Measurements from ENCODE around the gene ASCC3. TPM values are rescaled to one million over a fixed set of nuclear protein-coding genes. Genes with fewer than 3 reads are reported as not detected.
"Not testable (repeated sequence)": the region's sequence is repeated elsewhere in the genome, so short reads cannot be mapped to it uniquely, and the experiment has no call there.

The ASCC3 gene
- total RNA-seq, 1 experiment from 2014 or later: 32.2 TPM

DNA sequence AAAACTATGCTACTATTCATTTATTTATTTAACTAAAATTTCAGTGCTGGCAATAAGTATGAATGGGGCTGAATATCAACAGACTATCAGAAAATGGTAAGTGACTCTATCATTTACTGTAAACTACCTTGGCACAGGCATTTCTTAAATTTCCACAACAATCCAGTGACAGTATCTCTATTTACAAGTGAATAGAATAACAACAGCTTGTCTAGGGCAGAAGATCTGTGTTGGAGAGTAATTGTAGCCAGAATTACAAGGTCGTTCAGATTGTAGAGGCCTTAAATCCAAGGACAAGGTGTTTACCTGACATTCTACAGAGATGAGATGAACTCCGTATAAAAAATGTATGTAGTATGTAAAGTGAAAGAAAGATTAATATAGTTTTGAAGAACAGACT is 222.6 kb downstream of the ASCC3 start:
- Histone ChIP-seq H3K36me3 (ENCODE audit: insufficient read depth, low read length, poor library complexity, severe bottlenecking) (no peaks in the 10 kb centered on the region), H3K4me1 (ENCODE audit: insufficient read depth, low read length, poor library complexity, severe bottlenecking) (no peaks in the 10 kb centered on the region), H3K9me3 (ENCODE audit: low read depth, low read length, poor library complexity, severe bottlenecking) (no peaks in the 10 kb centered on the region), H3K27me3 (replicated peaks; ENCODE audit: insufficient read depth, low read depth, low read length, poor library complexity) (no peaks in the 10 kb centered on the region), H3K27ac (ENCODE audit: low read depth, low read length, poor library complexity, severe bottlenecking) (no peak overlapping the region), H3K4me3 (ENCODE audit: low read depth, low read length, poor library complexity, severe bottlenecking) (no peak overlapping the region)
- POLR2A ChIA-PET (ENCODE audit: low non-redundant PET): no interaction called here
- CTCF ChIA-PET: no interaction called here
- intact Hi-C loops (cut with micrococcal nuclease; ENCODE audit: unreplicated experiment): loop anchor here (5.0 kb wide), 2 partner anchors 176 to 541 kb away; no protein-coding TSS in a partner anchor
- TF ChIP-seq EZH2 (IDR thresholded peaks at IDR 0.05; ENCODE audit: borderline replicate concordance, low read depth, low read length, poor library complexity, severe bottlenecking) (no peak), CTCF (conservative IDR thresholded peaks at IDR 0.05; ENCODE audit: low read depth, low read length) (no peak)
- no peak for DNase-seq (ENCODE audit: low spot score)
- no TSS peak for BruUV-seq (replicated peaks)

DNA sequence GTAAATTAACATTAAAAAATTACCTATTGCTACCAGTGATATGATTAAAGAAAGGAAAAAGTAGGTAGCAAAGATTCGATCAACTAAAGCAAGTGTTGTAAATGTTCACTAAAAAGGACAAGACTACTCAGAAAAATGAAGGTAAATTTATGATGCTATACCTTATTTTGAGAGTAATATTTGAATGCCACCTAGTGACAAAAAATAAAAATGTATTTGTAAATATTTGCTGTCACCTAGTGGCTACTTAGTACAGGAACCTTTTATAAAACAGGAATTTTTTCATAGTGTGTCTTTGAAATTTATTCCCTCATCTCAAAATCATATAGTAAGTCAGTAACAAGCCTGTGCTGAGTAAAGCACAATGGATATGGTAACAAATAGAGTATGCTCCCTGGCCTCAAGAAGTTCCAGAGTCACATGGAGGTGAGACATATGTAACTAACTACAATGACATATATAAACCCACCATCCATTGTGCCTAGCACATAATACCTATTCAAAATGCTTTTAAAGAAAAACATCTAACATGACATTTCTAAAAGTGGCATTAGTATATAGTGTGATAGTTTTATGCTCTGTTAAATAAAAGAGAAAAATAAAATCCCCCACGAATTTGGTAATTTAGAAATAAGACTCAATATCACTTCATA is 223.3 kb downstream of the ASCC3 start:
- H3K4me3 ChIP-seq (ENCODE audit: low read depth, low read length, poor library complexity, severe bottlenecking): no peak overlapping the region
- no peak overlapping the region for H3K27ac ChIP-seq (ENCODE audit: low read depth, low read length, poor library complexity, severe bottlenecking)
- BruUV-seq (replicated peaks): no TSS peak
- ChIA-PET CTCF (no interaction called here), POLR2A (ENCODE audit: low non-redundant PET) (no interaction called here)
- no peaks in the 10 kb centered on the region for H3K36me3 ChIP-seq (ENCODE audit: insufficient read depth, low read length, poor library complexity, severe bottlenecking)
- H3K27me3 ChIP-seq (replicated peaks; ENCODE audit: insufficient read depth, low read depth, low read length, poor library complexity): no peaks in the 10 kb centered on the region
- intact Hi-C loops (cut with micrococcal nuclease; ENCODE audit: unreplicated experiment): loop anchor here (5.0 kb wide), 2 partner anchors 176 to 541 kb away; no protein-coding TSS in a partner anchor
- peak; percentile 44 for DNase-seq (ENCODE audit: low spot score)
- H3K9me3 ChIP-seq (ENCODE audit: low read depth, low read length, poor library complexity, severe bottlenecking): no peaks in the 10 kb centered on the region
- peak; percentile 76 for TF ChIP-seq CTCF (conservative IDR thresholded peaks at IDR 0.05; ENCODE audit: low read depth, low read length)
- TF ChIP-seq EZH2 (IDR thresholded peaks at IDR 0.05; ENCODE audit: borderline replicate concordance, low read depth, low read length, poor library complexity, severe bottlenecking): no peak
- H3K4me1 ChIP-seq (ENCODE audit: insufficient read depth, low read length, poor library complexity, severe bottlenecking): no peaks in the 10 kb centered on the region

DNA sequence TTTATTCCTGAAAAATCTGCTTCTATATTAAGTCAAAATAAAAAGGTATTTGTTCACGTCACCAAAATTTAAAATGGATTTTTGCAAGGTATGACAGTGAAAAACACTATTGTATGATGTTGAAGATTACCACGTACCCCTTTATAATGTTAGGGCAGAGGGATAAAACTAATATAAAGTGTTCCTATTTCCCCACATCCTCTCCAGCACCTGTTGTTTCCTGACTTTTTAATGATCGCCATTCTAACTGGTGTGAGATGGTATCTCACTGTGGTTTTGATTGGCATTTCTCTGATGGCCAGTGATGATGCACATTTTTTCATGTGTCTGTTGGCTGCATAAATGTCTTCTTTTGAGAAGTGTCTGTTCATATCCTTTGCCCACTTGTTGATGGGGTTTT is 240.0 kb downstream of the ASCC3 start:
- H3K9me3 ChIP-seq (ENCODE audit: low read depth, low read length, poor library complexity, severe bottlenecking); H3K27ac ChIP-seq (ENCODE audit: low read depth, low read length, poor library complexity, severe bottlenecking); POLR2A ChIA-PET (ENCODE audit: low non-redundant PET); H3K27me3 ChIP-seq (replicated peaks; ENCODE audit: insufficient read depth, low read depth, low read length, poor library complexity); H3K4me3 ChIP-seq (ENCODE audit: low read depth, low read length, poor library complexity, severe bottlenecking); CTCF ChIA-PET; BruUV-seq (replicated peaks); intact Hi-C loops (cut with micrococcal nuclease; ENCODE audit: unreplicated experiment); DNase-seq (ENCODE audit: low spot score); H3K4me1 ChIP-seq (ENCODE audit: insufficient read depth, low read length, poor library complexity, severe bottlenecking); H3K36me3 ChIP-seq (ENCODE audit: insufficient read depth, low read length, poor library complexity, severe bottlenecking): not testable (repeated sequence)
